Stimulated activated CD8-positive, alpha-beta memory T cell treated with anti-CD3 and anti-CD28 coated beads, Interleukin-4, amount 100 ng/mL, for 24 hours (primary cell): ENCODE data around the gene ZBTB9.

Source experiments
- DNase-seq: peaks from one replicate; pipeline ENCODE4 v3.0.0-alpha.2; 2020; ENCODE audit warnings: low read depth

ZBTB9 gene

GRCh38 chr6:33418690-33419291 lies 35.6 kb upstream of the ZBTB9 start:
- no peak for DNase-seq

GRCh38 chr6:33419580-33420490 lies 34.5 kb upstream of the ZBTB9 start, which contains the start of gene SYNGAP1:
Gene SYNGAP1, plus strand, starts transcription at chr6:33420065. Its CDS starts 200 bp downstream, at chr6:33420265.
- DNase-seq, result no peak

DNA sequence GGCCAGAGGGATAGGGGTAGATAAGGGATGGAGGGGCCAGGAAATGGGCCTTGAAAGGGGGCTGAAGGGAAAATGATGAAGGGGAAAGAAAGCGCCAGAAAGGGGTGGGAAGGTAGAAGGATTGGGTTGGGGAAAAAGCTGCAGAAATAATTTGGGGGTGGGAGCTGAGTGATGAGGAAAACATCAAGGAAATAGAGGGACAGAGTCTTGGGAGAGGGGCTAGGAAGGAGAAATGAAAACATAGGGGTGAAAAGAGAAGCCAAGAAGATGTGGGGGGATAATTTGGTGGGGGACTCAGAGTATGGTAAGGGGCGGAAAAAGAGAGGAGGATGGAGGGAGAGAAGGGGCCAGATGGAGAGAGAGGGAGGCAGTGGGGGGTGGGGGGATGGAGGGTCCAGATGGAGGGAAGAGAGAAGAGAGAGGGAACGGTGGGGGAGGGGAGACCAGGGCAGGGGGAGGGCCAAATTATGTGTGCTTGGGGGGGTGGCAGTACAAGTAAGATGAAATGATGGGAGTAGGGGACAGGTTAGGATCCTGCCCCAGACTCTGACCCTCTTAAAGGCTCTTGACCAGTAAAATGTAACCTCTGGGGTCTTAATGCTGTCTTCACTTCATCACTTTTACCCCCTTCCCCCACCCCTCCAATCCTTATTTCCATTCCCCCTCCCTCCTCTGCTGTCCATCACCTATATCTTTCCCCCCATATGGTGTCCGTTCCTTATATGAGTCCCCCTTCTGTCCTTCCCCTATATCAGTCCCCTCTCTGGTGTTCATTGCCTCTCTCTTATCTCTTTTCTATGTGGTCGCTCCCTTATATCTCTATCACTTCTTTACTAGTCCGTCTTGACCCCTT lies 33.7 kb upstream of the ZBTB9 start:
- no peak for DNase-seq

- no peak for DNase-seq
These were observed 33.1 kb upstream of the ZBTB9 start for GRCh38 chr6:33421344-33421643.

DNA sequence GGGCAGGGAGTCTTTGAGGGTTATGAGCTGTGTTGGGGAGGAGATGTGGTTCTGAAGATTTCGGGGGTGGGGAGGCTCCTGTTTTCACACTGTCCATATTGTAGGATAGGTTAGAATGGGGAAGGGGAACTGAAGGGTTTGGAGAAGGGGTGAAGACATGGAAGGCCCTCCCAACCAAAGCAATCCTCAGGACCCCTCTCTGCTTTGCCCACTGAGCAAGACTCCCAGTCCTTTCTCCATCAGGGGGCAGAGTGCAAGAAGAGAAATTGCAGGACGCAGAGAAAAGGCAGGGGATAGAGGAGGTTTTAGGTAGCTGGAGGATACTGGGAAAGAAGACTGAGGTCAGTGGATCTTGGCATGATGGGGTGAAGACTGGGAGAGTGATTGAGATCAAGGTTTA lies 30.6 kb upstream of the ZBTB9 start:
- no peak for DNase-seq

DNA sequence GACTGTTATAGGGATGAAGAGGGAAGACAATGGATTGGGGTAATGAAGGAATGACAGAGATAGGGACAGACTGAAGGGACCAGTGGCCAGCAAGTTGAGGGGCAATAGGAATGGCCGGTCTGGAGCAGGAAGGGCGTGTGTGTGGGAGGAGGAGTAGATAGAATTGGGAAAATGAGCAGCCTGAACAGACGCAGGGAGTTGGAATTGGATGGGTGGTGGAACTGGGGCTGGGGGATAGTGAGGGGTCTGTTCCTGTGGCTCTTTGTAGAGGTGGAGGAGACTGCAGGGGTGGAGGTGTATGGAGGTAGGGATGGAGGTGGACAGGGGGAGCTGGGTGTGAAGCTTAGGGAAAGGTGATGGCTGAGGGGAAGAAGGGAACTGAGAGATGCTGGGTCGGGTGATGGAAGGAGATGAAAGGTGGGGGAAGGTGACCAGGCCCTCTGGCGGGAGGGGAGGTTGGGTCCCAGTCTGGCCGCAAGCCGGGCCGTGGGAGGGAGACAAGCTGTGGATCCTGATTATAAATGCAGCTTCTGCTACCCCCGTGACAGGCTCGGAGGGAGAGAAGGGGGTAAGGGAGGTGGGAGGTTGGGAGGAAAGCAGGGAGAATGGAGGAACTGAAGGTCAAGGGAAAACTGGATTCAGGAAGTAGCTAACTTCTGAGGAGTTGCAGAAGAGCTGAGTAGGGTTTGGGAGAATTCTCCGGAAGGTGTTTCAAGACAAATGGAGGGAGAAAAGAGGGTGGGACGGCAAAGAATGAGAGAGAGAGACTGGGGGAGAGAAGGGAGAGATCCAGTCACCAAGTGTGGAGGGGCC lies 29.3 kb upstream of the ZBTB9 start:
- no peak for DNase-seq

GRCh38 chr6:33425668-33426577 lies 28.5 kb upstream of the ZBTB9 start:
- DNase-seq, result peak; percentile 65

DNA sequence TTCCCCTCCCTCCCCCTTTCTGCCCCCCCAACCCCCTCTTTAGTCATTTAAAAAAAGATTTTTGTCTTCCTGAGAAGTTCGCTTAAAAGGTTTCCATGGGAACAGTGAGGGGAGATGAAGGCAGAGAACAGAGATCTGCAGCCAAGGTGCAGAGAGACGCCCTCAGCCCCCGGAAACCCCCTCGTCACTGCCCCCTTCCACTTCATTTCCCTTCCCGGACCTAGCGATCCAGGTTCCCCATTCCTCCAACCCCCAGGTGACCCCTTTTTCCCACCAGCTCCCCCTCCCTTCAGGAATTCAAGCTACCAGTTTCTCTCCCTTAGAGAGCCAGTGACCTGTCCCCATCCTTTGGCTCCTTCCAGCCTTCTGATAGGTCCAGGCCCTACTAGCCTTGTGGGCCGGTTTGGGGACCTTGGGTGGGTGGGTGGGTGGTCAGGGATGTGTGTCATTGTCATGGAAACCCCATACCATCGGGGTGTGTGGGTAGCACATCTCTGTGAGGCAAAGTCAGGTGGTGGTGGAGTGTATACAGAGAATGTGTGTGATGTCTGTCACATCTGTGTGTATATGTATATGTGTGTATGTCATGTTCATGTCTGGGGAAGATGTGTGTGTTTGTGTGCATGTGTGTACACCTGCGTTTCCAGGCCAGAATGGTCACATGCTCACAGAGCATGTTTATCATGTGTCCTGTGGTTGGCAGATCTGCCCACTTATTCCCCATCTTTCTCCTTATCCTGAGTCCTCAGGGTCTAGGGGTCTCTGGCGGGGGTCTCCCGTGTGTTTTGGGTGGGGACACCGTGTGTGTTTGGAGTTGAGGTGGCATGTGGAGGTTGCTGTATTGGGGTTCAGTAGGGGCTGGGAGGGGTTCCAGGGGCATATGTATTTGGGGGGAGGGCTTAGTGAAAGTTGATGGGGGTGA lies 27.5 kb upstream of the ZBTB9 start:
- DNase-seq, result no peak

DNA sequence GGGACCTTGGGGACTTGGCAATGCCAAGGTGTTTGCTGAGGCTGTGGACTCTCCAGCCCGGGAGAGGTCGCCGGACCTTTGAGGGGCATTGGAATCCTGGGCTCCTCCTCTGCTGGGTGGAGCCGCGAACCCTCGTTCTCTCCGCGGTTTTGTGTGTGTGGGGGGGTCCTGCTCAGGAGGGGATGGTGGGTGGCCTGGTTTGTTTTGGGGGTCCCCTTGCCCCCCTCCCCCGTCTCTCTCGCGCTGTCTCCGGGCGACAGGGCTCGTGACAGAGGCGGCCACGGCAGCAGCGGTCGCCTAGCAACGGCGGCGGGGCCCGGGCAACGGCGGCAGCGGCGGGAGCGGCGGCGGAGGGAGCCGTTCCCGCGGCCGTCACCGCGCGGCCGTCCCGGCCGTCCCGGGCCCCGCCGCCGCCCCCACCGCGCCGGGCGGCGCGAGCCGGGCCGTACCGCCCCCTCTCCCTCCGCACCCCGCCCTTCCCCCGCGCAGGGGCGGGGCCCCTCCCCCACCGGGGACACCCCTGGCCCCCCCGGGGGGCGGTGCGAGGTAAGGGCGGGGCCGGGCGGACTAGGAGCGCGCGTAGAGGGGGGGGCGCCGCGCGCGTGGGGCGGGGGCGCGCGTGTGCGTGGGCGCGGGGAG lies 26.7 kb upstream of the ZBTB9 start:
- no peak for DNase-seq

- no peak for DNase-seq
These were observed 26.0 kb upstream of the ZBTB9 start for GRCh38 chr6:33428224-33428965.

- DNase-seq, result no peak
These were observed 25.2 kb upstream of the ZBTB9 start for GRCh38 chr6:33428966-33429749.

- DNase-seq, result no peak
These were observed 24.7 kb upstream of the ZBTB9 start for GRCh38 chr6:33429750-33430052.

- no peak for DNase-seq
These were observed 24.0 kb upstream of the ZBTB9 start for GRCh38 chr6:33430334-33430733.

GRCh38 chr6:33430991-33431879 lies 23.1 kb upstream of the ZBTB9 start:
- DNase-seq, result peak; percentile 77

DNA sequence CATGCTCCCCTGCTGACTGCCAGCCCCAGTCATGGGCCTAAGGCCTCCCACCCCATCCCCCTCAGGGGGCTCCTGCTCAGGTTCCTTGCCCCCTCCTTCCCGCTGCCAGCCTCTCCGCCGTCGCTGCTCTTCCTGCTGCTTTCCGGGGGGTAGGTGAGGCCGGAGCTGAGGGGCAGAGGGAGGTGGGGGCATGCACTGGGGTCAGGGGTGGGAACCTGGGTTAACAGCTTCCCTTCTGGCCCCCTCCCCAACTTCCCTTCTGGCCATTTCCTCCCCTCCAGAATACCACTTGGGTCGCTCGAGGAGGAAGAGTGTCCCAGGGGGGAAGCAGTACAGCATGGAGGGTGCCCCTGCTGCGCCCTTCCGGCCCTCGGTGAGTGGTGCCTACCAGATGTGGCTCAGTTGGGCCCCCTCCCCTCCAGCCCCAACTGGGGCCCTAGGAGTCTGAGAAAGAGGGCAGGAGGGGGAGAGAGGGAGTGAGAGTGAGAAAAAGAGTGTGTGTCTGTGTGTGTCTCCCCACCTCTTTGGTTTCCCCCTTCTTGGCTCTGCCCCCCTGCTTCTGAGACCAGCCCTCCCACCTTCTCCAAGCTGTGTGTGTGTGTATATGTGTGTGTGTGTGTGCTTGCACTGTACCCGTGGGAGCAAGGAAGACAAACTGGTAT lies 22.4 kb upstream of the ZBTB9 start:
- DNase-seq, result no peak

DNA sequence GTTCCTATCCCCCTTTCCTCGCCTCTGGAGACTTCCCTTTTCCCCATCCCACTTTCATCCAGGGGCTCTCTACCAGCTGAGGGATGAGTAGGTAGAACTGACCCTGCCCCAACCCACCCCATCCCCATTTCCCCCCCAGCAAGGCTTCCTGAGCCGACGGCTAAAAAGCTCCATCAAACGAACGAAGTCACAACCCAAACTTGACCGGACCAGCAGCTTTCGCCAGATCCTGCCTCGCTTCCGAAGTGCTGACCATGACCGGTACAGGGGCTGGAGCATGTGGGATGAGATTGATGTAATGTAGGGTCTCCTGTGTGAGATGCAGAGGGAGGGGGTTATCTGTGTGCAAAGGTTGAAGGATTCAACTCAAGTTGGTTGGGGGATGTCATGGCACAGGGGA lies 21.8 kb upstream of the ZBTB9 start:
- no peak for DNase-seq
